Measurements from ENCODE around the gene KIF26B.

DNA sequence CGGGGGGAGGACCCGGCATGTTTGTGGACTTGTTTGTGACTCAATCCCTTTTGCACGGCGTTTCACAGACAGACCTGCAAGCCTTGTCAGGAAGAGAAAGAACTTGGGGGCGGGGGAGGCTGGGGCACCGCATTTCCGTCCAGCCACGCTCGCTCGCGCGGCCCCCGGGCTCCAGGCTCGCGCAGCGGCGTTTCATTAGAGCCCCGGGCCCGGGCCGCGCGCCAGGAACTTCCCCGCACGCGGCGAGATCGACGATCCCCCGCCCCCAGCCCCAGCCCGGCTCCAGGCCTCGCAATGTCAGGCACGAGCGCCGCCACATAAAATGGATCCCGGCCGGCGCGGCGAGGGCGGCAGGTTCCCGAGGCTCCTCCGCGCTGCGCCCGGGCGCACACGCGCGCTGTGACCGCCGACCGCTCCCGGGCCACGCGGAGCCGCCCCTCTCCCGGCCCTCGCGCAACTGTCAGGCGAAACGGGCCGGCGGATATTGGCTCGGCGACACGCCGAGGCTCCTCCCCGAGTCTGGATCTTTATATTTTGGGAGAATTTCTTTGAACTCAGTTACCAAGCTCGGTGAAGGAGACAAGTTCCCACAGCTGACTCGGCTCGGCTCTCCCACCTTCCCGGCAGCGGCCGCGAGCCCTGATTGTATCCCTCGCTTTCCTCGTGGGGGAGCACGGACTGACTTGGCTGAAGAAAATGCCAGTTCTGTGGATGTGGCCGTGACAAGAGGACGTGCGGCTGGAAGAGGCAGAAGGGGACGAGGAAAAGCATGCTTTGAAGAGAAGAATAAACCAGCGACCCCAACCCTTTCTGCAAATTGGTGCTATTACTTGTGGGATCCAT, at the start of gene KIF26B:
- TF ChIP-seq EZH2phosphoT487 (conservative IDR thresholded peaks at IDR 0.05; ENCODE audit: low read length), result no peak
- no peak for TF ChIP-seq CTCF (IDR thresholded peaks at IDR 0.05; ENCODE audit: insufficient read depth, low read length, poor library complexity, severe bottlenecking)

Measured in SU-DHL-6 (cell line).